Measurements from ENCODE around the gene CDK5.

CDK5 gene

GRCh38 chr7:151085691-151086620 lies 28.3 kb upstream of the CDK5 start, which contains the start of gene AGAP3:
Gene AGAP3, plus strand, starts transcription at chr7:151086475. Its CDS starts 267 bp downstream, at chr7:151086742.
- DNase-seq: peak; percentile 69

GRCh38 chr7:151085329-151085690 lies 27.6 kb upstream of the CDK5 start:
- no peak for DNase-seq

- DNase-seq: no peak
These were observed 26.1 kb upstream of the CDK5 start for GRCh38 chr7:151083824-151084160.

- DNase-seq: peak; percentile 91
These were observed 25.6 kb upstream of the CDK5 start, which contains the start of gene TMUB1 for GRCh38 chr7:151083071-151083823. Gene TMUB1, minus strand, starts transcription at chr7:151083493. Its CDS starts 930 bp downstream, at chr7:151082563.

- no peak for DNase-seq
These were observed 24.7 kb upstream of the CDK5 start for GRCh38 chr7:151082141-151083070.

GRCh38 chr7:151081170-151082101 lies 23.7 kb upstream of the CDK5 start:
- no peak for DNase-seq

- DNase-seq: peak; percentile 92
These were observed 22.9 kb upstream of the CDK5 start, which contains the start of gene FASTK for GRCh38 chr7:151080522-151081169. Gene FASTK, minus strand, starts transcription at chr7:151080809. Its CDS starts 43 bp downstream, at chr7:151080766.

- no peak for DNase-seq
These were observed 22.4 kb upstream of the CDK5 start for GRCh38 chr7:151080067-151080521.

- DNase-seq: no peak
These were observed 21.7 kb upstream of the CDK5 start for GRCh38 chr7:151079199-151079910.

- DNase-seq: no peak
These were observed 20.7 kb upstream of the CDK5 start for GRCh38 chr7:151078233-151079040.

GRCh38 chr7:151077705-151078232 lies 20.1 kb upstream of the CDK5 start:
- DNase-seq: no peak

GRCh38 chr7:151076863-151077704 lies 19.4 kb upstream of the CDK5 start:
- peak; percentile 64 for DNase-seq

GRCh38 chr7:151075978-151076426 lies 18.3 kb upstream of the CDK5 start:
- no peak for DNase-seq

- DNase-seq: no peak
These were observed 17.9 kb upstream of the CDK5 start for GRCh38 chr7:151075662-151075971.

GRCh38 chr7:151074817-151075661 lies 17.3 kb upstream of the CDK5 start:
- DNase-seq: no peak

GRCh38 chr7:151073990-151074389 lies 16.3 kb upstream of the CDK5 start:
- no peak for DNase-seq

All from activated CD8-positive, alpha-beta memory T cell treated with anti-CD3 and anti-CD28 coated beads, Interleukin-2, amount 50 U/mL, for 48 hours (primary cell).